ENCODE data around the gene MLEC.

The MLEC gene

DNA sequence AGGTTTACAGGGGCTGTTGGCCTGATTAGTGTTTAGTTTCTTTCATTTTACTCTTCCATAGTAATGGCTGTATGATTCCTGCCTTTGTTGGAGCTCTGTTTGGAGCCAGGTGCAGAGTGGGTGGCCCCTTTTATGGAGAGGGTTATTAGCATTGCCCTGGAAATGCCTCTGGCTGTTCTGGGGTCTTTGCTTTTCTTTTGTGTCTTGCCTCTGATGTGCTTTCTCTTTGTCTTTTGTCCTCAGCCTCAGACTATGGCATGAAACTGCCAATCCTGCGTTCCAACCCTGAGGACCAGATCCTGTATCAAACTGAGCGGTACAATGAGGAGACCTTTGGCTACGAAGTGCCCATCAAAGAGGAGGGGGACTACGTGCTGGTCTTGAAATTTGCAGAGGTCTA lies 6.9 kb downstream of the MLEC start:
- no peak for DNase-seq

DNA sequence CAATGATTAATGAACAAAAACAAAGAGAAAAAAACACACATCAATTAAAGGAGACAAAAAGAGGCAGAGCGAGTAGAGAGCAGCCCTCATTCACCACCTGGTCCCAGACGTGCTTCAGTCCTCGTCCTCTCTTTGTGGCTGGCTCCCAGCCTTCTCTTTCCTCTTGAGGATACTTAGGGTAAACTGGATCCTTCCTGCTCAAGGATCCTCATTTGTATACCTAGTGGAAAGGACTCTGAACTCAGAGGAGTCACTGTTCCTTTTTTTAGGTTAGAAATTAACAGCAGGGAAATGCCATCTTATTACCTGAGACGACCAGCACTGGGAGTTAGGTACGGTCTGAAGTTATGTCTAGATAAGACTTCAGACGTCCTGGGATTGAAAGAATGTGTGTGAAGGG lies 9.7 kb downstream of the MLEC start:
- DNase-seq: no peak

DNA sequence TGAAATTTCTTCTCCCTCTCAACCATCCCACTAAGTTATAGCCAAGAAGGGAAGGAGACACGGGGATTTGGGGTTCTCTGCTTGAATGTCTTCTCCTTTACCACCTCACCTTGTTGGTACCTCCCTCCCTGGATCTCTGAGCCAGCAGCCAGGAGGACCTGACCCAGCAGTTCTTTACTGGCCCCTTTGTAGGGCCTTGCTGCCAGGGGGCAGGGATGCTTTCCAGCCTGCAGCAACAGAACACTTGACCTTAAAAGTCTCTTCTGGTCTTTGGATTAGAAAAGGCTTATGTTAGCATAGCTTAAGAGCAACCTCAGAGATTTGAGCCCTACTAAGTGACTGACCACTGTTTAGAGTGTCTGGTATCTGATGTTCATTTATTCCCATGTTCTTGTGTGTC lies 10.4 kb downstream of the MLEC start:
- no peak for DNase-seq

DNA sequence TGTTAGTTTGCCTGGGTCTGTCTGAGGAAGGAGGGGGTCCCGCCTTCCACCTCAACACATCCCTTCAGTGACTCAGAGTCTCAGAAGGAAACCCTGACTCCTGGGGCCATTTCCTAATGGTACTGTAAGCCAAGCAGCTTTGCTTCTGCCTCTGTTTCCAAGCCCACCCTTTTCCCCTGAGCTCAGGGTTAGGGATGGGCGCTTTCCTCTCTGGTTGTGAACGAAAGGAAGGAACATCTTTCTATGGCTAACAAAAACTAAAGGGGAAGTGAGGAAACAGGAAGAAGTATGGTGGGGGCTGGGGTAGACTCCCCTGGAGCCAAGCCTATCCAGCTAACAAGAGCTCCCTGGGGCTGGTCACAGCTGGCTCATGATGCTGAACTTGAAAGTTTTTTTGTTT lies 11.7 kb downstream of the MLEC start:
- DNase-seq: no peak

DNA sequence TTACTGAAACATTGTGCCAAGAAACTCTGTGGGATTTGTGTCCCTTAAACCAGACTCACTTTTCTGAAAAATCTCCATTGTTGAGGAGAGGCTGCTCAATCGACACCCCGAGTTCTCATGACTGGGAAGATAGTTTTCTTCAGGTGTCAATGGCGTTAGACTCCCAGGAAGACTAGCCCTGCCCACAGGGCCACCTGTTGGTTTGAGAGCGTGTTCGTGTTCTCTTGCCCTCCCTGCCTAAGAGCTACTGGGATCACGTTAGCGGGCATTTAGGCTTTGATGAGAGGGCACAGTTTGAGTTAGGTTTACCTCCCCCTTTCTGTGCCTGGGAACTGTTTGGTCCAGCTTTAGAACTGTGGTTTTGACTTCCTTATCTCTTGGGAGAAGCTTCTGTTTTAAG lies 12.6 kb downstream of the MLEC start:
- DNase-seq: no peak

DNA sequence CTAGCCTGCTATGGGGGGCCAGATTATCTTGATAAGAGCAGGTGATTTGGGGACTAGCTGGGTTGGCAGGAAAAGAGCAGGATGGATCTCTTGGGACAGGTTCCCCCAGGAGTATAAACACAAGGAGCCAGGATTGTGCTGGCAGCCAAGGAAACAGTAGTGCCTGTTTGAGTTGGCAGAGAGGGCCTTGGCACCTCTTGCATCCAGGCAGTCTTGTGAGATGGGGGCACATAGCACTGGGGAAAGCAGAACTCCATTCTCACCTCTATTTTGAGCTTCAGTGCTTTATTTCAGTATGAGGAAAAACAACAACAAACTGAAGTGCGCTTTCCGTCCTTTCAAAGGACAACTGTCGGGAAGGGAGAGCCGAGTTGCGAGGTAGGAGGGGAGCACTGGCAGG lies 13.9 kb downstream of the MLEC start:
- DNase-seq: no peak

DNA sequence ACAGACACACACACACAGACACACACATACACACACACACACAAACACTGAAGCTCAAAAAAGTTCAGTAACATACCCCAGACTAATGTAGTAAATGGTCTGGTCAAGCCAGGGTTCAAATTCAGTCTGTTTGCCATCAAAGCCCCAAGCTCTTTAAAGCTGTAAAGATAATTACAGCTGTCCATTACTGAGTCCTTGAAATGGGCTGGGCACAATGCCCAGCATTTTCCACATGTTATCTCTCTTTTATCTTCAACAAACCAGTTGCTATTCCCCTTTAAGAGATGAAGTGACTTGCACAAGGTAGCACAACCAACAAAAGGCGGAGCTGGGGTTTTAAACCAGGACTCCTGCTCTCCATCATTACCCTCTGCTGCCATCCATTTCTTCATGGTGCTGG lies 15.7 kb downstream of the MLEC start:
- no peak for DNase-seq

DNA sequence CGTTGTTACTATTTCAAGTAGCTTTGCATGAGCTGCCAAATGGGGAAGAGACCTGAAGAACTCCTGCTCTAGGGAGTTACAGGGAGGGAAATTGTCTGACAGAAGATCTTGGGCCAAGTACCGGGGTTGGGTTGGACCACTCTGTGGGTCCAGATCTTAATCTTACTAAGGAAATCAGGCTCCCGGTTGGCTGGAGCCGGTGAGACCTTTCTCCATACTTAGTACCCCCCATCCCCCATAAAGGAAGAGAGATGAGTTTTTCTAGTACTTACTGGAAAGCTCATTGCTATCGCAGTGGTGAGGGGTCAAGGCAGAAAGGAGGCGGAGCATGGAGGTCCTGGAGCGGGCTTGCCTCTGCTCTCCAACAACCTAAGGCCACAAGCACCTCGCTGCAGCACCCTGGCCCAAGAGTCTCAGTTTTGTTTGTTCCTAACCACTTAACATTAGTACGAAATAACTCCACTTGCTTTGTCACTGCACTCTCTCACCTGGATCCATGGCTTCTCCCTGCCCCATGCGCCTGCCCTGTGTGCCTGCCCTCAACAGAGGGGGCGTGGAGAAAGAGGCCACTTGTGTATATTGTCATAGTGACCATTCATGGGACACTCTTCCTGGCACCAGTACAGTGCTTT lies 16.5 kb downstream of the MLEC start:
- no peak for DNase-seq

DNA sequence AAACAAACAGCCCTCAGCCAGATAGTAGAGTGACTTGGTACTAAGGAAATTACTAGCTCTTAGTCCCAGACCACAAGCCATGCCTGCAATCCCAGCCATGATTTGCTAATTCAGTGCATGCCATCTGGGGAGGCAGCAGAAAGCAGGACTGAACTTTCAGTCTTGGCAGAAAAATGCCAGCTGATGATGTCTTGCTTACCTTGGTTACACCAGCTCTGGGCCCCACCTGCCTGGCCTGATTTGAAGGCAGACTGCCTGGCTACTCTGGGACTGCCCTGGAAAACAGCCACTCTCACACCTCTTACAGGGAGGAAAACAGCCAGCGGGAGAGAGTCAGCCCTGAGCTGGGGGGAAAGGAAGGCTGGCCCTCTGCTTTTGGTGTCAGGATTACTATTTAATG lies 18.7 kb downstream of the MLEC start:
- DNase-seq: no peak

DNA sequence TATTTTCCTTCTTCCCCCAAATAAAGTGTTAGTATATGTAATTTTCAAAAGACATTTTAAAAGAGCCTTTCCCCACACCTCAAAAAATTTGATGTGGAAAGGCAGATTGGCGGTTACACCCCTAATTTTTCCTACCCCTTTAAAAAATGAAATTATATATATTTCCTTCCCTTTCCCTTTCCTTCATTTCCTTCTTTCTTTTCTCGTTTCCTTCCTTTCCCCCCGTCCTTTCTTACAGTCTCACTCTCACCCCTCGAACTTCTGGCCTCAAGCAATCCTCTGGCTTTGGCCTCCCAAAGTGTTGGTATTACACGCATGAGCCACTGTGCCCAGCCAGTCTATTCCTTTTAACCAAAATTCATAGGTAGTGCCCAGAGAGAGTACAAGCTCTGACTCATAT lies 19.1 kb downstream of the MLEC start:
- no peak for DNase-seq

DNA sequence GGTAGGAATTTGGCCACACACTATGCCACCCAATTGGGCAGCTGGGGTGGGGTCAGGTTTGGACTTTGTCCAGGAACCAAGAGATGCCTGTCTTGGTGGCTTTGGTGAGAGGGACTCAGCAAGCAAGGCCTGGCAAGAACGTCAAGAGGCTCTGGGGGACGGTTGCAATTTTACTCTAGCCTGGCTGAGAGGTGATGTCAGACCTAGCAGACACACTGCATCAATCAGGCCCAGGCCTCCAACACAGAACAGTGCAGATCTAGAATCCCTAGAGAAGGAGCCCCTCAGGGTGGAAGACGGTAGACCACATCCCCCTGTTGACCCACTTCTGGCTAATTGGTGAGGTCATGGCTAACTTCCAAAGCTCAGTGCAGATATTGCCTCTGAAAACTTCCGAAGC lies 21.7 kb downstream of the MLEC start:
- DNase-seq: no peak

DNA sequence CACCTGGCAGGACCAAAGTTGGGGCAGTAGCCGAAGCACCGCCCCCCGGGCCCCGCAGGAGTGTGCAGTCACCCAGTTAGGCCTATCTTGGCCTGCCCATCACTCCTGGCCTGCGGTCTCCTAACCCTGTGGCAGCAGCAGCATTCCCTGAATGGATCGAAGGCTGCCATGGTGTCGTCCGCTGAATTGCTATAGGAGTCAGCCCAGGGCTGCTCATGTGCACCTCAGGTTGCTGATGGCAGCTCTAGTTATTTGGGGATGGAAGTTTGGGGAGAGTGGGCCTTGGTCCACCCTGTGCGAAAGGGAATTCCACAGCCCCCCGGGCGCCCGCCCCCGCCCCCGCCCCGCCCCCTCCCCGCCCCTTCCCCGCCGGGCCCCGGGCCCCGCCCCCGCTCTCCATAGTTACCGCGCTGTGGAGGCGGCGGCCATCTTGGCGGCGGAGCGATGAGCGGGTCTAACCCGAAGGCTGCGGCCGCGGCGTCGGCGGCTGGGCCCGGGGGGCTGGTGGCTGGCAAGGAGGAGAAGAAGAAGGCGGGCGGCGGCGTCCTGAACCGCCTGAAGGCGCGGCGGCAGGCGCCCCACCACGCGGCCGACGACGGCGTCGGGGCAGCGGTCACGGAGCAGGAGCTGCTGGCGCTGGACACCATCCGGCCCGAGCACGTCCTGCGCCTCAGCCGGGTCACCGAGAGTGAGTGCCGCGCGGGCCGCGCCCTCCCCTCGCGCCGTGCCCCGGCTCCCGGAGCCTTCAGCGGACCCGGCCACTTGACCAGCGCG lies 23.3 kb downstream of the MLEC start, which contains the start of gene UNC119B:
UNC119B (plus strand) TSS at position 428 of the 774 bp plus-strand sequence; CDS start at position 445, 17 bp downstream.
- peak; percentile 73 for DNase-seq

DNA sequence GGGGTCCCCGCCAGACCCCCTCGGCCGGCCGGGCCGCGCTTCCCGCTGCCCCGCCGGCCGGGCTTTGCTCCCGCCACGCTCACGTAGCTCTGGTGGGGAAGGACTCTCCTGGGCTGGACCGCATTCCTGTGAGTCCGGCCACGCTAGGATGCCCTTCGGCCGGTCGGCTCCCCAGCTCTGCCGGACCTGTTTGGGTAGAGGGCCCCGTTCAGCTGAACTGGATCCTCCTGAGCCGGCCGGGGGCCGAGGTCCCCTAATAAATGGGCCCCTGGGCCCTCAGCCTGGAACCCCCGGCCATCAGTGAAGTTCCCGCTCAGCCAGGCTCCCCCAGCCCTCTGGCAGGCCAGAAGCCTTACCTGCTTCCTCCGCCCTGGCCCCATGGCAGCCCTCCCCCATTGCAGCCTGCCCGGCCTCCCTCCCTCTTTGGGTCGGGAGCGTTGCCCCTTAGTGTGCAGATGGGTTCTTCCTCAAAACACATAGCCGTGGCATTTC lies 23.9 kb downstream of the MLEC start:
- DNase-seq: no peak

DNA sequence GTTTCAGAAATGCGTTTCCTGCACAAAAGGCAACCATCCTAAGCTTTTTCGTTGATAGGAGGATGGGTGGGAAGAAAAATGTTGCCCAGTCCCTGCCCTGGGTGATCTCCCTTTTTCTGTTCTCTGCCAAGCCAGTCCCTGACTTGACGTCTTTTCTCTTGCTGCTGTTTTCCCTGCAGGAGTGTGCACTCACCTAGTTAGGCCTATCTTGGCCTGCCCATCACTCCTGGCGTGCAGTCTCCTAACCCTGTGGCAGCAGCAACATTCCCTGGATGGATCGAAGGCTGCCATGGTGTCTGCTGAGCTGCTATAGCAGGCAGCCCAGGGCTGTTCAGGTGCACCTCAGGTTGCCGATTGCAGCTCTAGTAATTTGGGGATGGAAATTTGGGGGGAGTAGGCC lies 24.5 kb downstream of the MLEC start:
- no peak for DNase-seq

DNA sequence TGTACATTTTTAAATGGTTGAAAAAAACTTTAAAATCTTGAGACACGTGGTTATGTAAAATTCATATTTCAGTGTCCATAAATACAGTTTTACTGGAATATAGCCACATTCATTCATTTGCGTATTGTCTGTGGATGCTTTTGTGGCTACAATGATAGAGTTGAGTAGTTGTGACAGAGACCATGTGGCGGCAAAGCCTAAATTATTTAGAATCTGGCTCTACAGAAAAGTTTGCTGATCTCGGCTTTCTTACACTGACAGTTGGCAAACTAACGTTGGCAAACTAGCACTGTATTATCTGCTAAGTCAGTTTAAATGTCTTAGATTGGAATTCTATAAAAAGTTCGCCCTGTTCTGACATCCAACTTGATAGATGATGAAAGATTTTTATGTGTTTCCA lies 25.7 kb downstream of the MLEC start:
- no peak for DNase-seq

DNA sequence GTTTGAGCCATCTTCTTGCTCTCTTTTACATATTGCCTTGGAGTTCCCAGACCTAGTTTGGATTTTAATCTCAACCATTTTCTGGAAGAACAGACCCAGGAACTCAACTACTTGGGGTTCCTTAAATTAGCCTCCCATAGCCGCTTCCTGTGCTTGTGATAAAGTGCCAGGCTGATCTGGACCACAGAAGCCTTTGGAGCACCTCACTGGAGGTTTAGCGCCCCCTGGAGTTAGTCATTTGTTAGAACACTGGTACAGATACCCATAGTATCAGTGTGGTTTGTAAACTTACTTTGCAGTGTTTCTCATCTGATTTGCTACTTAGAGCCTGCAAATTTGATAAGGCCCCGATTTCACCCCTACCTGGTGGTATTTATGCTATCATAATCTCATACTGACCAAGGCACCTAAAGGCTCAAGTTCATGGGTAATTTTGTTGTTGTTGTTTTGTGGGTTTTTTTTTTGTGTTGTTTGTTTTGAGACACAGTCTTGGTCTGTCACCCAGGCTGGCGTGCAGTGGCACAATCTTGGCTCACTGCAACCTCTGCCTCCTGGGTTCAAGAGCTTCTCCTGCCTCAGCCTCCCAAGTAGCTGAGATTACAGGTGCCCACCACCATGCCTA lies 27.0 kb downstream of the MLEC start:
- DNase-seq: peak; percentile 80

DNA sequence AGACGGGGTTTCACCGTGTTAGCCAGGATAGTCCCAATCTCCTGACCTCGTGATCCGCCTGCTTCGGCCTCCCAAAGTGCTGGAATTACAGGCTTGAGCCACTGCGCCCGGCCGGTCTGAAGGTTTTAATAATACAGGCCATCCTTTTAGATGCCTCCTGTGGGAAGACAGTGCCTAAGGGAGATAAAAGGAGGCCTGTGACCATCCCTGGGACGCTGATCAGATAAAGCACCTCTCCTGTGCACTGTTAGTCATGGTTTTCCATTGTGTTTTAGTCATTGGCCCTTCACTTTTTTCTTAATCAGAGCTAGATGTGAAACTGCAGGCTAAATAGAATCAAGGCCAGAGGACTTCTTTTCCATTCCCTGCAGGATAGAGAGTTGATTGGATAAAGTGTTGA lies 31.1 kb downstream of the MLEC start:
- no peak for DNase-seq

DNA sequence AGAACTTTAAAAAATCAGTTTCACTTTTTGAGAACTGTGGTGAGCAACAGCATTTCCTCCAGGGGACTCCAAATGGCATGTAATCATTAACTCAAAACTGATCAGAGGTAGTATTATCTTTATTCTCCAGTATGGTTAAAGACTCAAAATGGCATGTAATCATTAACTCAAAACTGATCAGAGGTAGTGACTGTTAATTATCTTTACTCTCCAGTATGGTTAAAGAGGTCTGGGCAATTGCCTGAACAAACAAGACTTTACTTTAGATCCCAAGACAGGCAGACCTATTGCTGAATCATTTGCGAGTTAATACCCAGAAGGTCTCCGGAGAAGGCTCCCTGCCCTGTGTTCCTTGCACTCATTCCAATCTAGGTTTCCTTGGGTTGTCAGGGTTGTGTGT lies 32.1 kb downstream of the MLEC start:
- no peak for DNase-seq

DNA sequence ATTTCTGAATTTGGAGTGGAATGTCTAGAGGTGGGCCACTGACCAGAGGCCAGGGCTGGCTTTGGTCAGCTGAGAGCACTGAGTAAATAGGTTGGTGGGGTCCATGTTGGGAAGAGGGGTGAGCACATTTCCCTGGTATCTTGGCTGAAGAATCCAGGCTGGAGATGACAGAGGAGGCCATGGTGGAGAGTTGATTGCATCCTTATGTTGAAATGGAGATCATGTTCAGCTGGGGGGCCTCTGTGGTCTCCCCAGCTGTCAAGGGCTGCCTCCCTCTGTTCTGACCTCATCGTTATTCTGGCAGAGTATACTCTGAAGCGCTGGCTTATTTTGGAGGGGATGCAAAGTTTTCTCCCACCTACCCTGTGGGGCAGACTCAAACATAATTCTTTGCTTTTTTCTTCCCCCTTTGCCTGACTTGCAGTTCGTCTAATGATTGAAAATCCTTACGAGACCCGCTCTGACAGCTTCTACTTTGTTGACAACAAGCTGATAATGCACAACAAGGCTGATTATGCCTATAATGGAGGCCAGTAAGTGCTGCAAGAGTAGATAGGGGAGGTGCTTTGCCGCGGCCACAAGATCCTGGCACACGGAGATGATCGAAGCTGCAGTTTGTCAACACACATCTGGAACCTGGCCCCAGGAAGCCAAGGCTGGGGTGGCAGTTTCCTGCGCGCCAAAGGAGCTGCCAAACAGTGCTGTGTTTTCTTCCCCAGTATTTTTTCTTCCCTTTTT lies 32.7 kb downstream of the MLEC start:
- no peak for DNase-seq

DNA sequence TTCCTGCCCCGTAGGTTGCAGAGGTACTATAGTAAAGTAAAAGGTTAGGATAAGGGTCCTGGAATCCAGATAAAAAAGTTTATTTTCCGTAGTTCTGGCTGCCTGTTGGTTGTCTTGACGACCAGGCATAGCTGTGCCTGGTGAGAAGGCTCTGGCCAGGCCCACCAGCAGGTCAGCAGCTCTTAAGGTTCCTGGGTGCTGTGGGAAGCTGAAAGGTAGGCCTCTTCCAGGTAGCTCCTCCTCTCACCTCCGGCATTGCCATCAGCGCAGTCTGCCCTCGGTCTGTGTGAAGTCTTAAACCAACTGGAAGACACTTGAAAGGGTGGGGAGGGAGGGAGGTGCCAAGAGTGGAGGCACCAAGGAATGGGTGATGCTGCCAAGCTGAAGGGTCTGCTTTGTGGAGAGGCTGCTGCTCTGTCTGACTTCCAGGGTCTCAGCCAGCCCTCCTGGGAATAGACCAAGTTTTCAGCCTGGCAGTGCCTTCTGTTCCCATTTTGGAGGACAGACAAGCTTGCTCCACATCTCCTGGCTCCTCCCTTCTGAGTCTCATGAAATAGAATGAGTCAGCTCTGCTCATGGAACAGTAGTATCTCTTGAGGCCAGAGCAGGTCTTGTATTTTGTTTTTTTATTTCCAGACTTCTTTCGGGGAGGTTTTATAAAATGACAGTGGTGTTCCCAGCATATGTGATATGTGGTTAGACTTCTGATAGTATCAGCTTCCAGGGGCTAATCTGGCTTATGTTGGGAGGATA lies 33.5 kb downstream of the MLEC start:
- no peak for DNase-seq

DNA sequence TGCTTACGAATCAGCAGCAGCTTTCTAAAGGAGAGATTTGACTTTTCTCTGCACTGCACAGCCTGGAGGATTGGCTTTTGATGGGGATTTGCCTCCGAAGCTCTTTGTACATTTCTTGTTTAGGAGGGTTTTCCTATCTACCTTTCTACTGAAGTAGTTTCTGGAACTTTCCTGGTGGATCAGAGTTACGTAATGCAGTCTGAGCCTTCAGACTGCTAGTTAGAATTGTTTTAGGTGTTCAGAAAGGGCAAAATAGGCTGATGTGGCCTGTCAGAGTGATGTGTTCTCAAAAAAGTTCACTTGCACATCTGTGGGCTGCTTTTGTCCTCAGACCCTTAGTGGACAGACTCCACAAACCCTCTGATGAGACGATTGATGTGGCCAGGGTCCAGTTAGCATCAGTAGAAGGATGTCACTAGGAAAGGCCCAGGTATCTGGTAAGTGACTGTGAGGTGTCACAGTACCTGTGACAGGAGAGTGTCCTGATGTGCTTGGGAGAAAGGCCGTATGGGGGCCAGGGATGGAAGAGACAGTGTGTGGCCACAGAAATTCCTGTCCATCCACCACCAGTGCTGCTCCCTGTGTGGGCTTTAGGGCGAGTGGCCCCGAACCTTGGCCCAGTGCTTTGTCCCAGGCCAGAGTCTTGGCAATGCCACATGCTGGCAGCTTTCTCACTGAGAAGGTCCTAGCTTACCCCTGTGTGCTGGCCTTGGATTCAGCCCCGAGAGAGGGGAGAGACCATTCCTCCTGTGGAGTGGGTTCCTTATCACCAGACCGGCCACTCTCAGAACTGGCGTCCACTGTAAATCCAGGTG lies 34.2 kb downstream of the MLEC start:
- DNase-seq: no peak

DNA sequence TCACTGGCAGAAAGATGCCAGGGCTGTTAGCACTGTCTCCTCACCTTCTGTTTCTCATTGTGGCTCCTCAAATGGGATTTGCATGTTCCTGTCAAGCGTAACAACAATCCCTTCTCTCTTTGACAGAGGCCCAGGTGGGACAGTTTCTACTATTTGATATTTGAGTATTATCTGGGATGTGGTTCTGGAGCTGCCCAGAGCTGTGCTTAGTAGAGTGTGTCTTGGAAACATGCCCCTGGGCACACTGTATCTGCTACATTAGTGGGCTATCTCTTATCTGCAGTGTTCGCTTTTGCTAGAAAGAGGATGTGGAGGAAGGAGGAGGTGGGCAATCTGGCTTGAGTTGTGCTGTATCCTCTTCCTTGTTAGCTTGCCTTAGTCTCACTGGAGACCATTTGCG lies 34.9 kb downstream of the MLEC start:
- DNase-seq: no peak
